Measurements from ENCODE around the gene RIMOC1.

Gene RIMOC1

GRCh38 chr5:41903892-41904799 lies at the start of gene RIMOC1:
Gene RIMOC1, plus strand, starts transcription at chr5:41904344. Its CDS starts 24 bp downstream, at chr5:41904368.
- Histone ChIP-seq H3K4me2 (peak within 1 kb of the TSS; percentile 90), H3K79me2 (ENCODE audit: insufficient read depth, low read depth) (peaks cover 25% of the 10 kb centered on the region; the same call in 1 of the 2 replicates), H3K36me3 (ENCODE audit: insufficient read depth) (no peaks in the 10 kb centered on the region), H3K27ac (peak within 1 kb of the TSS; percentile 51), H2AFZ (ENCODE audit: low read depth) (peak within 1 kb of the TSS; percentile 70), H3K4me1 (ENCODE audit: low read depth, poor library complexity, severe bottlenecking) (peaks cover 25% of the 10 kb centered on the region), H3K4me3 (IDR thresholded peaks at IDR 0.05; ENCODE audit: insufficient read depth, low read depth, low read length) (peak within 1 kb of the TSS; percentile 72), H4K20me1 (ENCODE audit: insufficient read depth) (0 out of 2 replicates have a peak, but pooled peaks cover 3% of the 10 kb centered on the region), H3K27me3 (ENCODE audit: insufficient read depth, low read depth) (no peaks in the 10 kb centered on the region), H3K9ac (peak within 1 kb of the TSS; percentile 83)
- no peak for TF ChIP-seq CTCF (conservative IDR thresholded peaks at IDR 0.05; ENCODE audit: low read depth, low read length)

- Histone ChIP-seq H3K4me1 (ENCODE audit: low read depth, poor library complexity, severe bottlenecking) (peaks cover 15% of the 10 kb centered on the region), H4K20me1 (ENCODE audit: insufficient read depth) (no peaks in the 10 kb centered on the region), H3K27me3 (ENCODE audit: insufficient read depth, low read depth) (no peaks in the 10 kb centered on the region), H3K79me2 (ENCODE audit: insufficient read depth, low read depth) (no peaks in the 10 kb centered on the region; the same call in 1 of the 2 replicates), H3K4me3 (IDR thresholded peaks at IDR 0.05; ENCODE audit: insufficient read depth, low read depth, low read length) (no peak overlapping the region), H3K4me2 (no peak overlapping the region), H2AFZ (ENCODE audit: low read depth) (no peak overlapping the region), H3K36me3 (ENCODE audit: insufficient read depth) (no peaks in the 10 kb centered on the region), H3K9ac (no peak overlapping the region), H3K27ac (no peak overlapping the region)
- peak; percentile 90 for TF ChIP-seq CTCF (conservative IDR thresholded peaks at IDR 0.05; ENCODE audit: low read depth, low read length)
Observed at GRCh38 chr5:41856644-41857491, 47.3 kb upstream of the RIMOC1 start.

GRCh38 chr5:41857989-41858388 lies 46.2 kb upstream of the RIMOC1 start:
- Histone ChIP-seq H3K4me1 (ENCODE audit: low read depth, poor library complexity, severe bottlenecking) (peaks cover 15% of the 10 kb centered on the region), H3K4me3 (IDR thresholded peaks at IDR 0.05; ENCODE audit: insufficient read depth, low read depth, low read length) (no peak overlapping the region), H3K36me3 (ENCODE audit: insufficient read depth) (no peaks in the 10 kb centered on the region), H3K9ac (no peak overlapping the region), H3K27ac (no peak overlapping the region), H3K4me2 (no peak overlapping the region), H3K27me3 (ENCODE audit: insufficient read depth, low read depth) (no peaks in the 10 kb centered on the region), H2AFZ (ENCODE audit: low read depth) (no peak overlapping the region), H3K79me2 (ENCODE audit: insufficient read depth, low read depth) (peaks cover 1% of the 10 kb centered on the region; the same call in 1 of the 2 replicates), H4K20me1 (ENCODE audit: insufficient read depth) (no peaks in the 10 kb centered on the region)
- no peak for TF ChIP-seq CTCF (conservative IDR thresholded peaks at IDR 0.05; ENCODE audit: low read depth, low read length)

GRCh38 chr5:41858890-41859289 lies 45.3 kb upstream of the RIMOC1 start:
- Histone ChIP-seq H2AFZ (ENCODE audit: low read depth) (no peak overlapping the region), H3K27me3 (ENCODE audit: insufficient read depth, low read depth) (no peaks in the 10 kb centered on the region), H3K36me3 (ENCODE audit: insufficient read depth) (no peaks in the 10 kb centered on the region), H4K20me1 (ENCODE audit: insufficient read depth) (no peaks in the 10 kb centered on the region), H3K27ac (peak overlapping the region; percentile 14; the same call in 1 of the 2 replicates), H3K4me2 (peak overlapping the region; percentile 20; the same call in 1 of the 2 replicates), H3K4me3 (IDR thresholded peaks at IDR 0.05; ENCODE audit: insufficient read depth, low read depth, low read length) (no peak overlapping the region), H3K4me1 (ENCODE audit: low read depth, poor library complexity, severe bottlenecking) (peaks cover 21% of the 10 kb centered on the region), H3K79me2 (ENCODE audit: insufficient read depth, low read depth) (peaks cover 10% of the 10 kb centered on the region), H3K9ac (no peak overlapping the region)
- no peak for TF ChIP-seq CTCF (conservative IDR thresholded peaks at IDR 0.05; ENCODE audit: low read depth, low read length)

Data from KMS-11 (cell line).